Brain microvascular endothelial cell (primary cell): ENCODE data around the gene LZTS3.

Experiments used
- DNase-seq: peaks from one replicate; pipeline ENCODE4 v3.0.0-alpha.2; 2020
- H3K27ac ChIP-seq: fragments of 250-450 bp; sonication (Bioruptor Pico); 2 replicates; pipeline ENCODE4 v1.5.1; 2020; ENCODE audit warnings: mild to moderate bottlenecking, moderate library complexity
- H3K27me3 ChIP-seq: fragments of 250-450 bp; sonication (Bioruptor Pico); replicated peaks from 2 replicates; pipeline ENCODE4 v1.5.1; 2020; ENCODE audit warnings: mild to moderate bottlenecking
- H3K36me3 ChIP-seq: fragments of 250-450 bp; sonication (Bioruptor Pico); replicated peaks from 2 replicates; pipeline ENCODE4 v1.5.1; 2020; ENCODE audit warnings: mild to moderate bottlenecking
- H3K4me3 ChIP-seq: 2 replicates; pipeline ENCODE4 v1.5.1; 2011; ENCODE audit warnings: low read depth, mild to moderate bottlenecking, control low read depth, low read length, moderate library complexity
- in situ Hi-C: cut with HindIII; loops from 2 replicates; pipeline ENCODE4 v1.10.0; 2017; ENCODE audit warnings: low sequenced_read_pairs, low pct_ligation_motif_present
- TF ChIP-seq, protein P1 (sequence below): IDR thresholded peaks from 2 replicates; pipeline ENCODE4 v1.5.1; 2011; ENCODE audit warnings: low read depth, mild to moderate bottlenecking, moderate library complexity, low read length, control low read depth, inconsistent platforms; ENCODE audit errors: missing control alignments

LZTS3 gene

GRCh38 chr20:3116341-3116740 is 57.0 kb downstream of the LZTS3 start:
- no peaks in the 10 kb centered on the region for H3K27me3 ChIP-seq
- in situ Hi-C loops = no loop called here
- no peak for DNase-seq
- peaks cover 4% of the 10 kb centered on the region for H3K36me3 ChIP-seq
- H3K4me3 ChIP-seq = no peak overlapping the region
- no peak overlapping the region for H3K27ac ChIP-seq
- TF ChIP-seq, protein P1, sequence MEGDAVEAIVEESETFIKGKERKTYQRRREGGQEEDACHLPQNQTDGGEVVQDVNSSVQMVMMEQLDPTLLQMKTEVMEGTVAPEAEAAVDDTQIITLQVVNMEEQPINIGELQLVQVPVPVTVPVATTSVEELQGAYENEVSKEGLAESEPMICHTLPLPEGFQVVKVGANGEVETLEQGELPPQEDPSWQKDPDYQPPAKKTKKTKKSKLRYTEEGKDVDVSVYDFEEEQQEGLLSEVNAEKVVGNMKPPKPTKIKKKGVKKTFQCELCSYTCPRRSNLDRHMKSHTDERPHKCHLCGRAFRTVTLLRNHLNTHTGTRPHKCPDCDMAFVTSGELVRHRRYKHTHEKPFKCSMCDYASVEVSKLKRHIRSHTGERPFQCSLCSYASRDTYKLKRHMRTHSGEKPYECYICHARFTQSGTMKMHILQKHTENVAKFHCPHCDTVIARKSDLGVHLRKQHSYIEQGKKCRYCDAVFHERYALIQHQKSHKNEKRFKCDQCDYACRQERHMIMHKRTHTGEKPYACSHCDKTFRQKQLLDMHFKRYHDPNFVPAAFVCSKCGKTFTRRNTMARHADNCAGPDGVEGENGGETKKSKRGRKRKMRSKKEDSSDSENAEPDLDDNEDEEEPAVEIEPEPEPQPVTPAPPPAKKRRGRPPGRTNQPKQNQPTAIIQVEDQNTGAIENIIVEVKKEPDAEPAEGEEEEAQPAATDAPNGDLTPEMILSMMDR = no peak

DNA sequence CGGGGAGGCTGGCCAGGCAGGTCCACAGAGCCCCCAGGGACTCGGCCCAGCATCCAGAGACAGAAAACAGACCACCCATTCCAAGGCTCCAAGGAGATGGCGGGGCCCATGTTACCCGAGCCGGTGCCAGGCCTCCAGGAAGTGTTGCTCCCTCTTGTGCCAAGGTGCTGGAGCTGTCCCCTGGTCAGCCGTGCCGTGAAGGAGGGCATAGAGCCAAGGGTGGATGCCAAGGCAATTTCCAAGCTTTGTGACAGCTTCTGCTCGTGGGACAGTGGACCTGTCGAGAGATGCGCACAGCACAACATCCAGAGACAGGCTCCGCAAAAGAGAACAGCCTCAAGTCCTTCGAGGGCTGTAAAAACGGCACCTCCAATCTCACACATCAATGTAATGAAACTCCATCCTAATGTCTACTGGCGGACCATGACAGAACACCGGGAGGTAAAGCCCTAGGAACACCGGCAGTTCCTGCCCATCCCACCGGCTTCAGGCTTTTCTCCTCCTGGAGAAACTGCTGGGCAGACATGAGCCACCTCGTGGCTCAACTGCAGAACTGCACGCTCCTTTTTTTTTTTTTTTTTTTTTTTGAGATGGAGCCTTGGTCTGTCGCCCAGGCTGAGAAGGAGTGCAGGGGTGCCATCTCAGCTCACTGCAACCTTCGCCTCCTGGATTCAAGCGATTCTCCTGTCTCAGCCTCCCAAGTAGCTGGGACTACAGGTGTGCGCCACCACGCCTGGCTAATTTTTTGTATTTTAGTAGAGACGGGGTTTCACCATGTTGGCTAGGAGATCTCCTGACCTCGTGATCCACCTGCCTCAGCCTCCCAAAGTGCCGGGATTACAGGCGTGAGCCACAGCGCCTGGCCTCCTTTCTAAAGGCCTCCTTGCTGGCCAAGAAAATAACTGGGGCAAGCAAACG is 57.9 kb downstream of the LZTS3 start:
- no peak overlapping the region for H3K4me3 ChIP-seq
- H3K27ac ChIP-seq = no peak overlapping the region
- TF ChIP-seq, protein P1 = peak; percentile 83
- no peaks in the 10 kb centered on the region for H3K36me3 ChIP-seq
- no peaks in the 10 kb centered on the region for H3K27me3 ChIP-seq
- in situ Hi-C loops = no loop called here
- peak; percentile 25 for DNase-seq
